MM.1S (cell line): Measurements from ENCODE around the gene MEGF6.

Experiments used
- DNase-seq: peaks from one replicate; pipeline ENCODE4 v3.0.0-alpha.2; 2015
- H2AFZ ChIP-seq: fragments of 300-600 bp; sonication (generic); 2 replicates; pipeline ENCODE4 v1.6.0; 2016; ENCODE audit warnings: antibody characterized with exemption, low read length
- H3F3A ChIP-seq: fragments of 300-600 bp; sonication (generic); 2 replicates; pipeline ENCODE4 v1.6.1; 2016; ENCODE audit warnings: mild to moderate bottlenecking, antibody characterized with exemption, low read length, moderate library complexity, mixed read lengths; ENCODE audit not compliant: insufficient read depth
- H3K27ac ChIP-seq: fragments of 300-600 bp; sonication (generic); 2 replicates; pipeline ENCODE4 v1.5.1; 2016; ENCODE audit warnings: mild to moderate bottlenecking, low read length
- H3K27me3 ChIP-seq: fragments of 300-600 bp; sonication (generic); replicated peaks from 2 replicates; pipeline ENCODE4 v1.6.0; 2016; ENCODE audit warnings: low read length; ENCODE audit not compliant: insufficient read depth
- H3K36me3 ChIP-seq: fragments of 300-600 bp; sonication (generic); replicated peaks from 2 replicates; pipeline ENCODE4 v1.6.1; 2016; ENCODE audit warnings: mild to moderate bottlenecking, low read length, mixed read lengths; ENCODE audit not compliant: insufficient read depth
- H3K4me1 ChIP-seq: fragments of 300-600 bp; sonication (generic); 2 replicates; pipeline ENCODE4 v1.6.1; 2016; ENCODE audit warnings: low read length, mixed read lengths
- H3K4me2 ChIP-seq: fragments of 300-600 bp; sonication (generic); 2 replicates; pipeline ENCODE4 v1.6.0; 2016; ENCODE audit warnings: low read depth, low read length
- H3K4me3 ChIP-seq: fragments of 300-600 bp; sonication (generic); 2 replicates; pipeline ENCODE4 v1.5.1; 2016; ENCODE audit warnings: low read length, mixed read lengths
- H3K79me2 ChIP-seq: fragments of 300-600 bp; sonication (generic); 2 replicates; pipeline ENCODE4 v1.6.1; 2016; ENCODE audit warnings: mixed run types, low read length, mixed read lengths
- H3K9ac ChIP-seq: fragments of 300-600 bp; sonication (generic); 2 replicates; pipeline ENCODE4 v1.6.1; 2016; ENCODE audit warnings: low read length, mixed read lengths
- H3K9me2 ChIP-seq: fragments of 300-600 bp; sonication (generic); replicated peaks from 2 replicates; pipeline ENCODE4 v1.6.1; 2016; ENCODE audit warnings: mild to moderate bottlenecking, low read length, mixed read lengths; ENCODE audit not compliant: insufficient read depth
- H3K9me3 ChIP-seq: fragments of 300-600 bp; sonication (generic); replicated peaks from 2 replicates; pipeline ENCODE4 v1.6.1; 2016; ENCODE audit warnings: mild to moderate bottlenecking, low read length, mixed read lengths; ENCODE audit not compliant: insufficient read depth
- H4K20me1 ChIP-seq: fragments of 300-600 bp; sonication (generic); 2 replicates; pipeline ENCODE4 v1.6.1; 2016; ENCODE audit warnings: mild to moderate bottlenecking, low read length, moderate library complexity, mixed read lengths; ENCODE audit not compliant: insufficient read depth
- CTCF ChIP-seq: fragments of 300-600 bp; sonication (generic); IDR thresholded peaks from 2 replicates; pipeline ENCODE4 v1.5.1; 2016; ENCODE audit warnings: antibody characterized with exemption, low read length, mixed read lengths
- EZH2 ChIP-seq: fragments of 300-600 bp; sonication (generic); optimal IDR thresholded peaks from 2 replicates; pipeline ENCODE3; 2017; ENCODE audit warnings: low read depth, mild to moderate bottlenecking, antibody characterized with exemption, low read length, mixed read lengths
- EZH2phosphoT487 ChIP-seq: fragments of 300-600 bp; sonication (generic); IDR thresholded peaks from 2 replicates; pipeline ENCODE4 v1.6.1; 2018; ENCODE audit warnings: antibody characterized with exemption, low read length

Gene MEGF6

DNA sequence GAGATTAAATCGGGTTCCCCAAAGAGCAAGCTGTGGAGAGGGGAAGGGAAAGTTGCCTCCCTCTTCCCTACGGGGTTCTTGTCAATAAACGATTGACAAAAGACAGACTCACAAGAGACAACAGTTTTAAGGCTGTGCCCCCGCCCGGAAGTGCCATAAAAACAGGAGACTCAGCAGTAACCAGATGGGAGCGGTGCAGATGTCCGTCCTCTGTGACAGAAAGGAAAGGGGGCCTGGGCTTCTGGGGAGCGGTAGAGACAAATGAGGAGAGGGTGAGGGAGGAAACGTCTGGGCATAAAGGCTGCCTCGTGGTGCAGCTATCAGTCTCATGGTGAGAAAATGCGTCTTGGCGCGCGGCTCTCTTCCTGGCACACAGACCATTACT, 46.9 kb upstream of the MEGF6 start:
- Histone ChIP-seq H3K27ac (no peak overlapping the region), H3K4me3 (no peak overlapping the region), H3K9me3 (no peaks in the 10 kb centered on the region), H3K36me3 (no peaks in the 10 kb centered on the region), H2AFZ (no peak overlapping the region), H3K4me2 (no peak overlapping the region), H3K27me3 (no peaks in the 10 kb centered on the region), H3K9me2 (no peaks in the 10 kb centered on the region), H3K9ac (no peak overlapping the region), H3K79me2 (peaks cover 73% of the 10 kb centered on the region), H3K4me1 (no peaks in the 10 kb centered on the region; the same call in 1 of the 2 replicates), H3F3A (no peaks in the 10 kb centered on the region), H4K20me1 (no peaks in the 10 kb centered on the region; the same call in 1 of the 2 replicates)
- no peak for DNase-seq
- TF ChIP-seq CTCF (no peak), EZH2phosphoT487 (no peak), EZH2 (no peak)

DNA sequence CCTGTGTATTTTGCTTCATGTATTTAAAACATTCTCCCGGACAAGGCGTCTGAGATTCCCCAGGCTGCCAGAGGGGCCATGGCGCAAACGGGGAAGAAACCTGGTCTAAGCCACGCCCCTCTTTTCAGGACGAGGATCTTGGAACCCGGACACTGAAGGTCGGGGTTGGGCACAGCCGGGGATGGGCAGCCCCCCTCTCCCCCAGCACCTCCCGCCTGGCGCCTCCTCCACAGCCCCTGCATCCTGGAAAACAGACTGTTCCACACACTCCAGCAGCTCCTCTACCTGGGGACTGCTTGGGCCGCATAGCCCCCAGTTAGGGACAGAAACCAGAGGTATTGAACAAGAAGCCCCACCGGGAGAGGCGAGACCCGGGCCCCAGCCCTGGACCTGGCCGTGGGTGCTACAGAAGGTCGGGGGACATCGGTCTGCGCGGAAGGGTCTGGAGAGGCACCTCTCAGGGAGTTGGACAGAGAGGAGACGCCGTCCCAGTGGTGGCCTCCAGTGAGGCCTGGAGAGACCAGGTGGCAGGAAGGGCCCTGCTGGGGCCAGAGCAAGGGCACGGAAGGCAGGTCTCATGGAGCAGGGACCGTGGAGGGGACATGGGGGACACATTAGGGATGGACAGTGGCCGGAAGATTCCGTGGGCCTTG, 46.4 kb upstream of the MEGF6 start:
- Histone ChIP-seq H3K4me3 (no peak overlapping the region), H3F3A (no peaks in the 10 kb centered on the region), H3K4me2 (no peak overlapping the region), H2AFZ (no peak overlapping the region), H3K36me3 (no peaks in the 10 kb centered on the region), H3K27ac (no peak overlapping the region), H4K20me1 (no peaks in the 10 kb centered on the region; the same call in 1 of the 2 replicates), H3K4me1 (no peaks in the 10 kb centered on the region; the same call in 1 of the 2 replicates), H3K9me2 (no peaks in the 10 kb centered on the region), H3K27me3 (no peaks in the 10 kb centered on the region), H3K9ac (no peak overlapping the region), H3K79me2 (peaks cover 73% of the 10 kb centered on the region), H3K9me3 (no peaks in the 10 kb centered on the region)
- TF ChIP-seq CTCF, result no peak
- no peak for TF ChIP-seq EZH2
- no peak for TF ChIP-seq EZH2phosphoT487
- DNase-seq, result no peak

GRCh38 chr1:3657096-3657475, 45.8 kb upstream of the MEGF6 start:
- peaks cover 68% of the 10 kb centered on the region for H3K79me2 ChIP-seq
- TF ChIP-seq EZH2 (no peak), EZH2phosphoT487 (no peak), CTCF (no peak)

More at GRCh38 chr1:3657096-3657475, 45.8 kb upstream of the MEGF6 start:
- no peaks in the 10 kb centered on the region; the same call in 1 of the 2 replicates for H4K20me1 ChIP-seq
- H3K9me3 ChIP-seq, result no peaks in the 10 kb centered on the region
- H3K9me2 ChIP-seq, result no peaks in the 10 kb centered on the region
- H3K27me3 ChIP-seq, result no peaks in the 10 kb centered on the region
- H3K36me3 ChIP-seq, result no peaks in the 10 kb centered on the region
- no peak overlapping the region for H3K4me3 ChIP-seq
- H3K9ac ChIP-seq, result no peak overlapping the region
- H3K4me2 ChIP-seq, result no peak overlapping the region
- no peaks in the 10 kb centered on the region for H3F3A ChIP-seq
- DNase-seq, result no peak
- no peak overlapping the region for H2AFZ ChIP-seq
- H3K27ac ChIP-seq, result no peak overlapping the region
- H3K4me1 ChIP-seq, result no peaks in the 10 kb centered on the region; the same call in 1 of the 2 replicates
